T-helper 2 cell treated with Interferon-gamma antibody and Interleukin-4, amounts not matched to agents 5 μg/mL and 100 μg/mL, for 36 hours (primary cell): ENCODE results near the gene PPP2R5D.

Source experiments
- DNase-seq: peaks from one replicate; pipeline ENCODE4 v3.0.0; 2021; ENCODE audit warnings: low spot score
- H3K27ac Mint-ChIP-seq: one replicate; pipeline ENCODE4 v1.8.0; 2021; ENCODE audit warnings: mild to moderate bottlenecking, mixed read lengths
- H3K27me3 Mint-ChIP-seq: one replicate; pipeline ENCODE4 v1.8.0; 2021; ENCODE audit warnings: low read depth, mixed read lengths
- H3K36me3 Mint-ChIP-seq: one replicate; pipeline ENCODE4 v1.8.0; 2021; ENCODE audit warnings: low read depth, mixed read lengths
- H3K4me1 Mint-ChIP-seq: one replicate; pipeline ENCODE4 v1.8.0; 2021; ENCODE audit warnings: low read depth, mixed read lengths
- H3K4me3 Mint-ChIP-seq: one replicate; pipeline ENCODE4 v1.8.0; 2022; ENCODE audit warnings: mild to moderate bottlenecking, moderate library complexity, mixed read lengths
- H3K9me3 Mint-ChIP-seq: one replicate; pipeline ENCODE4 v1.8.0; 2021; ENCODE audit warnings: mixed read lengths

PPP2R5D gene

GRCh38 chr6:42958125-42958524, 26.2 kb upstream of the PPP2R5D start:
- Mint-ChIP-seq H3K36me3 (peaks cover 12% of the 10 kb centered on the region), H3K27ac (no peak overlapping the region), H3K27me3 (peaks cover 11% of the 10 kb centered on the region), H3K4me3 (no peak overlapping the region), H3K9me3 (no peaks in the 10 kb centered on the region), H3K4me1 (peaks cover 10% of the 10 kb centered on the region)
- no peak for DNase-seq

DNA sequence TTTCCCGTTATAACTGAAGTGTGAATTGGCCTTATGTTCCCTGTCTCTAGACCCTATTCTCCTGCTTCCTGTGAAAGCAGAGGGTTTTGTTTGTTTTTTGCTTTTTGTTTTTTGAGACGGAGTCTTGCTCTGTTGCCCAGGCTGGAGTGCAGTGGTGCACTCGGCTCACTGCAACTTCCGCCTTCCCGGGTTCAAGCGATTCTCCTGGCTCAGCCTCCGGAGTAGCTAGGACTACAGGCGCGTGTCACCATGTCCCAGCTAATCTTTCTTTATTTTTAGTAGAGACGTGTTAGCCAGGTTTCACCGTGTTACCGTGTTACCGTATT, 24.5 kb upstream of the PPP2R5D start:
- H3K4me3 Mint-ChIP-seq = peak overlapping the region; percentile 71

DNA sequence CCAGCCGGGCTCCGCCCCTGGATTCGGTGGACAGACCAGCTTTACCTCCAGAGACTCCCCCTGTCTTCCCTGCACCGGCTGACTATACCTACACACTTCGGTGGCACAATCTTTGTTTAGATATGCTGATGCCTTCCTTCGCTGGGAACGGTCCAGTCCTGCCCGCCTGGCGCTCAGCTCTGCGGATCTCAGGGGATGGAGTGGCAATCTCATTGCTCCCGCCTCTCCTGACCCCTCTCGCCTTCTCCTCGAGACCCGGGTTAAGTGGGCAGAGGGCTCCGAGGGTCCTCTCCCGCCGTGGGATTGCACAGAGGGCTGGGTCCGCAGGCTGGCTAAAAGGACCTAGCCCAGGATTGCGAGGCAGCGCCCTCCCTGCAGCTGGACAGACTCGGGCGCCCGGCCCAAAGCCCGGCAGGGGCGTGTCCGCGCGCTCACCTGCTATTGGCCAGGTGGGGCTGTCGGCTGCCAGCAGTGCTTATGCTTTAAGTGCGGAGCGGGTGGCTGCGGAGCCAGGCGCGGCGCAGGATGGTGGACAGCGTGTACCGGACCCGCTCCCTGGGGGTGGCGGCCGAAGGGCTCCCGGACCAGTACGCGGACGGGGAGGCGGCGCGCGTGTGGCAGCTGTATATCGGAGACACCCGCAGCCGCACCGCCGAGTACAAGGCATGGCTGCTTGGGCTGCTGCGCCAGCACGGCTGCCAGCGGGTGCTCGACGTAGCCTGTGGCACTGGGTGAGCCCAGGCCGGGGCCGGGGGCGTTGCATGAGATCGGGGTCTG, 23.9 kb upstream of the PPP2R5D start, which contains the start of gene GNMT:
Gene GNMT, plus strand, starts transcription at position 512 of the 777 bp plus-strand sequence. Its CDS starts 14 bp downstream, at position 526.
- H3K27ac Mint-ChIP-seq = no peak within 1 kb of the TSS
- peaks cover 10% of the 10 kb centered on the region for H3K4me1 Mint-ChIP-seq
- peak within 1 kb of the TSS; percentile 71 for H3K4me3 Mint-ChIP-seq
- no peaks in the 10 kb centered on the region for H3K9me3 Mint-ChIP-seq
- DNase-seq = peak; percentile 11
- peaks cover 11% of the 10 kb centered on the region for H3K27me3 Mint-ChIP-seq
- peaks cover 14% of the 10 kb centered on the region for H3K36me3 Mint-ChIP-seq

More for the DNA sequence above, 24.5 kb upstream of the PPP2R5D start:
- Mint-ChIP-seq H3K9me3 (no peaks in the 10 kb centered on the region), H3K36me3 (peaks cover 14% of the 10 kb centered on the region), H3K27me3 (peaks cover 11% of the 10 kb centered on the region), H3K4me1 (peaks cover 10% of the 10 kb centered on the region), H3K27ac (no peak overlapping the region)
- no peak for DNase-seq

- no peak overlapping the region for H3K4me3 Mint-ChIP-seq
Measured at GRCh38 chr6:42961020-42961470, 23.3 kb upstream of the PPP2R5D start.

DNA sequence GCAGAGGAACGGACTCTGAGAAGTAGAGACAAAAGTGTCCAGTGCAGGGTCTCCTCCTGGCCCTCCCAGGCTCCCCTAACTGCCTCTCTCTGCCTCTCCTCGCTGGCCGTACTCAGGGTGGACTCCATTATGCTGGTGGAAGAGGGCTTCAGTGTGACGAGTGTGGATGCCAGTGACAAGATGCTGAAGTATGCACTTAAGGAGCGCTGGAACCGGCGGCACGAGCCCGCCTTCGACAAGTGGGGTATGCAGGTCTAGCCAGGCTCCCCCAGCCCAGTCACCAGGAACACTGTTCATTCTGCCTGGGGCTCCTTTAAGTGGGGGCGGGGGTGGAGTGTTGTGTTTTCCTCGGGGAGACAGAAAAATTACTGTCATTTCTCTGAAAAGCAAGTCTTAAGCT, 22.3 kb upstream of the PPP2R5D start:
- H3K27ac Mint-ChIP-seq = no peak overlapping the region
- peaks cover 18% of the 10 kb centered on the region for H3K36me3 Mint-ChIP-seq
- no peak for DNase-seq
- peaks cover 11% of the 10 kb centered on the region for H3K27me3 Mint-ChIP-seq
- H3K4me3 Mint-ChIP-seq = no peak overlapping the region
- peaks cover 10% of the 10 kb centered on the region for H3K4me1 Mint-ChIP-seq
- H3K9me3 Mint-ChIP-seq = no peaks in the 10 kb centered on the region

More at GRCh38 chr6:42961020-42961470, 23.3 kb upstream of the PPP2R5D start:
- Mint-ChIP-seq H3K36me3 (peaks cover 17% of the 10 kb centered on the region), H3K27me3 (peaks cover 11% of the 10 kb centered on the region), H3K4me1 (peaks cover 10% of the 10 kb centered on the region), H3K9me3 (no peaks in the 10 kb centered on the region), H3K27ac (no peak overlapping the region)
- no peak for DNase-seq

GRCh38 chr6:42962502-42963178, 21.7 kb upstream of the PPP2R5D start:
- Mint-ChIP-seq H3K4me3 (no peak overlapping the region), H3K36me3 (peaks cover 22% of the 10 kb centered on the region), H3K27me3 (peaks cover 11% of the 10 kb centered on the region), H3K9me3 (no peaks in the 10 kb centered on the region), H3K4me1 (peaks cover 10% of the 10 kb centered on the region), H3K27ac (no peak overlapping the region)
- no peak for DNase-seq

GRCh38 chr6:42963179-42963854, 21.1 kb upstream of the PPP2R5D start:
- Mint-ChIP-seq H3K27me3 (peaks cover 11% of the 10 kb centered on the region), H3K27ac (no peak overlapping the region), H3K9me3 (no peaks in the 10 kb centered on the region), H3K4me1 (peaks cover 10% of the 10 kb centered on the region), H3K4me3 (no peak overlapping the region), H3K36me3 (peaks cover 23% of the 10 kb centered on the region)
- DNase-seq = no peak

GRCh38 chr6:42963855-42964605, 20.3 kb upstream of the PPP2R5D start:
- Mint-ChIP-seq H3K4me1 (peaks cover 10% of the 10 kb centered on the region), H3K36me3 (peaks cover 23% of the 10 kb centered on the region), H3K27ac (no peak overlapping the region), H3K9me3 (no peaks in the 10 kb centered on the region), H3K27me3 (peaks cover 11% of the 10 kb centered on the region), H3K4me3 (no peak overlapping the region)
- DNase-seq = peak; percentile 10

DNA sequence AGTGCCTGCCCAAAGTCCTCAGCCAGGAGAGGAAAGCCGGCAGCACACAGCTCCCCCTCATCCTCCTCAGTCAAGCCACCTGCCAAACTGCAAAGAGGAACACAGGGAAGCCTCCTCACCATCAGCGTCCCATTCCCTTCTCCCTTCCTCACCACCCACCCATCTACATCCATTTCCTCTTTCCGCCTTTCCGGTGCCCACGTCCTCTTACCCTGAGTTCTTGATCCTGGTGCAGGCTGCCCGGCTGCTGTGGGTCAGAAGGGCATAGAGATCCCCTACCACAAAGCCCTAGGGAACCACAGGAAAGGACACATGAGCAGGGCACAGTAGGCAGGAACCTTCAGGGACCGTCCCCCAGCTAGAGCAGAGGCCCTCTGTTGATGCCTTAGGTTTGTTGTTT, 17.8 kb upstream of the PPP2R5D start:
- Mint-ChIP-seq H3K4me1 (peaks cover 2% of the 10 kb centered on the region), H3K4me3 (no peak overlapping the region), H3K27ac (no peak overlapping the region), H3K27me3 (no peaks in the 10 kb centered on the region), H3K9me3 (no peaks in the 10 kb centered on the region), H3K36me3 (peaks cover 28% of the 10 kb centered on the region)
- DNase-seq = no peak

DNA sequence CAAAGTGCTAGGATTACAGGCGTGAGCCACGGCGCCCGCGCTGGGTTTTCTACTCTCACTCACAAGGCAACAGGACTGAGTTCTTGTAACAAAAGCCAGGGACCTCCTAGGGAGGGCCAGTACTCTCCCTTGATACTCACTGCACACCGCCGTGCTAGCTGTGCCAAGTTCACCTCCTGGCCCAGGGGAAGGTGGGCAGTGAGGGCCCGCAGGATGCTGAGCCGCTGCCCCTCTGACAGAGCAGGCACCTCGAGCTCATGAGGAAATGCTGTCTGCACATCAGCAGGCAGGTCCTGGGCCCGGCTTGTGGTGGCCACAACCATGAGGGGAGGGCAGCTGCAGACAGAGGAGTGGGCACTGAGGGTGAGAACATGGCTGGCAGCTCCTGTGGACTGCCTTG, 17.1 kb upstream of the PPP2R5D start:
- Mint-ChIP-seq H3K27ac (no peak overlapping the region), H3K9me3 (no peaks in the 10 kb centered on the region), H3K27me3 (no peaks in the 10 kb centered on the region), H3K4me3 (no peak overlapping the region), H3K36me3 (peaks cover 25% of the 10 kb centered on the region), H3K4me1 (peaks cover 2% of the 10 kb centered on the region)
- DNase-seq = no peak

GRCh38 chr6:42968126-42968701, 16.2 kb upstream of the PPP2R5D start:
- Mint-ChIP-seq H3K36me3 (peaks cover 22% of the 10 kb centered on the region), H3K27ac (no peak overlapping the region), H3K27me3 (no peaks in the 10 kb centered on the region), H3K4me1 (peaks cover 2% of the 10 kb centered on the region), H3K9me3 (no peaks in the 10 kb centered on the region), H3K4me3 (no peak overlapping the region)
- no peak for DNase-seq

DNA sequence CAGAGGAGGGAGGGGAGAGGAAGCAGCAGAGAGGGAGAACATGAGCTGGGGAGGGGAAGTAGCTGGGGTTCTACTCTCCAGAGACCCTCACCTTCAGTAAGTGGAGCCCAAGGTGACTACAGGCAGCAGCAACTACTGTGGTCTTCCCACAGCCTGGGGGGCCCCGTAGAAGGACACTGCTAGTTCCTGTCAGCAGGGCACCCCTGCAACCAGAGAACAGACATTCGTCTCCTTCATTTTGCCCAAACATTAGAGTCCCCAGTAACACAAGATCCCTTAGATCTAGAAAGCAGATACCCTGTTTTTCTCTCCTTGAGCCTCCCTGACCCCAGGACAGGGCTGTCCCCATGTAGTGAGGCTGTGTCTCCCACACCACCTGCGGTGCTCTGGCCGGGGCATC, 15.6 kb upstream of the PPP2R5D start:
- DNase-seq = no peak
- no peak overlapping the region for H3K4me3 Mint-ChIP-seq
- H3K36me3 Mint-ChIP-seq = peaks cover 22% of the 10 kb centered on the region
- H3K27me3 Mint-ChIP-seq = no peaks in the 10 kb centered on the region
- H3K27ac Mint-ChIP-seq = no peak overlapping the region
- H3K9me3 Mint-ChIP-seq = no peaks in the 10 kb centered on the region
- peaks cover 2% of the 10 kb centered on the region for H3K4me1 Mint-ChIP-seq

GRCh38 chr6:42969431-42969830, 14.9 kb upstream of the PPP2R5D start:
- no peaks in the 10 kb centered on the region for H3K9me3 Mint-ChIP-seq
- H3K27me3 Mint-ChIP-seq = no peaks in the 10 kb centered on the region
- peaks cover 2% of the 10 kb centered on the region for H3K4me1 Mint-ChIP-seq
- H3K36me3 Mint-ChIP-seq = peaks cover 22% of the 10 kb centered on the region
- no peak overlapping the region for H3K27ac Mint-ChIP-seq
- H3K4me3 Mint-ChIP-seq = no peak overlapping the region
- DNase-seq = no peak
